Mucosa of rectum (tissue), 2 donors: Measurements from ENCODE around the gene KLRC3.
"Not testable (repeated sequence)": the region's sequence is repeated elsewhere in the genome, so short reads cannot be mapped to it uniquely, and the experiment has no call there.

Experiments used
- H3K27ac ChIP-seq, 2 donors: one replicate each; pipeline ENCODE4 v1.7.0; 2013; ENCODE audit warnings: inconsistent platforms in 2 of 2, low read depth in 2 of 2, low read length in 2 of 2
- H3K27me3 ChIP-seq, 2 donors: one replicate each; pipeline ENCODE4 v1.7.0; 2013; ENCODE audit warnings: low read length in 2 of 2; ENCODE audit not compliant: control insufficient read depth in 2 of 2, insufficient read depth in 2 of 2
- H3K36me3 ChIP-seq, 2 donors: one replicate each; pipeline ENCODE4 v1.7.0; 2013; ENCODE audit warnings: low read length in 2 of 2; ENCODE audit not compliant: control insufficient read depth in 2 of 2, insufficient read depth in 2 of 2
- H3K4me1 ChIP-seq, 2 donors: one replicate each; pipeline ENCODE4 v1.7.0; 2013; ENCODE audit warnings: low read length in 2 of 2, mild to moderate bottlenecking in 1 of 2; ENCODE audit not compliant: control insufficient read depth in 2 of 2, insufficient read depth in 2 of 2
- H3K4me3 ChIP-seq, 2 donors: one replicate each; pipeline ENCODE4 v1.7.0; 2013; ENCODE audit warnings: low read length in 2 of 2
- H3K9ac ChIP-seq, 2 donors: one replicate each; pipeline ENCODE4 v1.7.0; 2013; ENCODE audit warnings: low read length in 2 of 2, low read depth in 1 of 2, mild to moderate bottlenecking in 1 of 2
- H3K9me3 ChIP-seq, 2 donors: one replicate each; pipeline ENCODE4 v1.7.0; 2013; ENCODE audit warnings: low read length in 2 of 2; ENCODE audit not compliant: control insufficient read depth in 2 of 2
- donor health status: healthy.
- donor health status: Normal muscosa, but diverticular disease.

KLRC3 gene

DNA sequence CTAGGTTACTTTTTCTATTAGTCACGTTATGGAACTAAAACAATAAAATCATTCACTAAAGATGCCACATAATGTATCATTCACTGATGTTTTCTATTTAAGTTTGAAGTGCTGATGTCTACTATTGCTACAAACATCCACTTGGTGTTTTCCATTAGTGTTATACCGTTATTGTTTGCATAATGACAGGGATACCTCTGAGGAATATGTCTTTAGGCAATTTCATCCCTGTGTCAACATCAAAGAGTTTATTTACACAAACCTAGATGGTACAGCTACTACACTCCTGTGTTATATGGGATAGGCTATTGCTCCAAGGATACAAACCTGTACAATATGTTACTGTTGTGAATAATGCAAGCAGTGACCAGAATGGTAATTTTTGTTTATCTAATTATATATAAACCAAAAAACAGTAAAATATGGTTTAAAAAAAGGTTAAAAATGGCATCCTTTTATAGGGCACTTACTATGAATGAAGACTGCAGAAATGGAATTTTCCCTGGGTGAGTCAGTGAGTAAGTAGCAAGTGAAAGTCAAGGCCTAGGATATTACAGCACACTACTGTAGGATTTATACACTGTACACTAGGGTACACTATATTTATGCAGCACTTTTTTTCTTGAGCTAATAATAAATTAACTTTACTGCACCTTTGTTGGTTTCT lies 19.3 kb upstream of the KLRC3 start:
- H3K4me3 ChIP-seq, H3K9me3 ChIP-seq, H3K4me1 ChIP-seq, H3K27me3 ChIP-seq, H3K36me3 ChIP-seq, H3K27ac ChIP-seq, H3K9ac ChIP-seq: not testable (repeated sequence)

DNA sequence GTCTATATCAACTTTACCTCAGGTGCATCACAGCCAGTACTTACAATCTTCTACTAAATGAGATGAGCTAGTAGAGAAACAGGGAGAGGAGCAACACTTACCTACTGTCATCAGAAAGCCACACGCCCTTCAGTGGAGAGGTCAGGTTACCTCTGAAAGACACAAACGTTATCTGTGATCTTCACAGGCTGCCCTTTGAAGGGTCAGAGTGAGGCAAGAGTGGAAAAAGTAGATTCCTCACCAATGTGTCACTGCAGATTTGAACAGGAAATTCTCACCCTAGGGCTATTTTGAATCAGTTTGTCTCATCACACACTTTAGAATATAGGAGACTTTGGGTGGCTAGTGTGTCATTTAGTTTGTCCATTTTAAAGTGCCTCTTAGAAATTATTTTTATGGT lies 17.2 kb upstream of the KLRC3 start:
- not testable (repeated sequence) for H3K9ac ChIP-seq, H3K36me3 ChIP-seq, H3K27me3 ChIP-seq, H3K4me3 ChIP-seq, H3K4me1 ChIP-seq, H3K27ac ChIP-seq, H3K9me3 ChIP-seq

DNA sequence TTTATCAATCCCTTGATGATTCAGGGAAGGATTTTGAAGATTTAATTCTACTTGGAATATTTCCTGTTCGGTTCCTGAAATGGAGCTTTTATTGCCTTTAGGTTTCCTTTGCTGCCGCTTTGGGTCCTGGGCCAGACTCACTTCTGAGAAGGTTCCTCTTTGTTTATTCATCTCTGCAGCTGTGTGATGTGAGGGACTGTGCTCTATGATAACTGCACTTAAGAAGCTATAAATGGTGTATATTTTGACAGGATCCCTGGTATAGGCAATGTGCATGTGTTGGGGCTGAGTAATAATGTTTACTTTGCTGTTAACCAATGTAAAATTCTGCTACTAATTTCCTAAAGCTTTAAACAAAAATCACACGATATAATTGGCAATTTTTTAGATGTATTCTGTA lies 15.4 kb upstream of the KLRC3 start, which contains the start of gene KLRC2:
Gene KLRC2 (minus strand): TSS at position 195 of the 400 bp plus-strand sequence. CDS start 24 bp downstream, at position 171.
- H3K9ac ChIP-seq, H3K36me3 ChIP-seq, H3K27me3 ChIP-seq, H3K9me3 ChIP-seq, H3K4me3 ChIP-seq, H3K4me1 ChIP-seq, H3K27ac ChIP-seq: not testable (repeated sequence)

DNA sequence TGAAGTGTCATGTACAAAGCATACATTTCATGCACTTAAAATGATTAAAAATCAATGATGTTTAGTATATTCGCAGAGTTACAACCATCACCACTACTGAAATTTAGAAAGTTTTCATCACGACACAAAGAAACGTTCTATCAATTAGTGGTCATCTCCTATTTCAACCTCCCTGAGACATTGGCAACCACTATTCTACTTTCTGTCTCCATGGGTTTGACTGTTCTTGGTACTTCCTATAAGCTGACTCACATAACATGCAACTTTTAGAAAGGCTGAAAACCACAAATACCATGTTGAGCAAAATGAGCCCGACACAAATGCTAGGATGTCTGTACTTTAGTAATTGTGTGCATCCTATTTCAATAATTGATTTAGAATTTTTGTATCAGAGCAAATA lies 10.2 kb upstream of the KLRC3 start:
- H3K27ac ChIP-seq, H3K36me3 ChIP-seq, H3K9ac ChIP-seq, H3K4me3 ChIP-seq, H3K4me1 ChIP-seq, H3K9me3 ChIP-seq, H3K27me3 ChIP-seq: not testable (repeated sequence)

DNA sequence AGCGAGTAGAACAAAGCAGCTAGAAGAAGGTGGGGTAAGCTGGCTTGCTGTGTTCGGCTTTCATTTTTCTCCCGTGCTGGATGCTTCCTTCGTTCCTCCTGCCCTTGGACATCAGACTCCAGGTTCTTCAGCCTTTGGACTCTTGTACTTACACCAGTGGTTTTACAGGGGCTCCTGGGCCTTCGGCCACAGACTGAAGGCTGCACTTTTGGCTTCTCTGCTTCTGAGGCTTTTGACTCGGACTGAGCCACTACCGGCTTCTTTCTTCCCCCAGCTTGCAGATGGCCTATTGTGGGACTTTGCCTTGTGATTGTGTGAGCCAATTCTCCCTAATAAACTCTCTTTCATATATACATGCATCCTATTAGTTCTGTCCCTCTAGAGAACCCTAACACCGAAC lies 5.5 kb upstream of the KLRC3 start:
- H3K4me3 ChIP-seq, H3K27me3 ChIP-seq, H3K27ac ChIP-seq, H3K9me3 ChIP-seq, H3K9ac ChIP-seq, H3K4me1 ChIP-seq, H3K36me3 ChIP-seq: not testable (repeated sequence)

DNA sequence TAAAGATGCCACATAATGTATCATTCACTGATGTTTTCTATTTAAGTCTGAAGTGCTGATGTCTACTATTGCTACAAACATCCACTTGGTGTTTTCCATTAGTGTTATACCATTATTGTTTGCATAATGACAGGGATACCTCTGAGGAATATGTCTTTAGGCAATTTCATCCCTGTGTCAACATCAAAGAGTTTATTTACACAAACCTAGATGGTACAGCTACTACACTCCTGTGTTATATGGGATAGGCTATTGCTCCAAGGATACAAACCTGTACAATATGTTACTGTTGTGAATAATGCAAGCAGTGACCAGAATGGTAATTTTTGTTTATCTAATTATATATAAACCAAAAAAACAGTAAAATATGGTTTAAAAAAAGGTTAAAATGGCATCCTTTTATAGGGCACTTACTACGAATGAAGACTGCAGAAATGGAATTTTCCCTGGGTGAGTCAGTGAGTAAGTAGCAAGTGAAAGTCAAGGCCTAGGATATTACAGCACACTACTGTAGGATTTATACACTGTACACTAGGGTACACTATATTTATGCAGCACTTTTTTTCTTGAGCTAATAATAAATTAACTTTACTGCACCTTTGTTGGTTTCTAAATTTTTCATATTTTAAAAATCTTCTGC lies 4.0 kb upstream of the KLRC3 start:
- not testable (repeated sequence) for H3K27me3 ChIP-seq, H3K36me3 ChIP-seq, H3K9me3 ChIP-seq, H3K9ac ChIP-seq, H3K27ac ChIP-seq, H3K4me1 ChIP-seq, H3K4me3 ChIP-seq

DNA sequence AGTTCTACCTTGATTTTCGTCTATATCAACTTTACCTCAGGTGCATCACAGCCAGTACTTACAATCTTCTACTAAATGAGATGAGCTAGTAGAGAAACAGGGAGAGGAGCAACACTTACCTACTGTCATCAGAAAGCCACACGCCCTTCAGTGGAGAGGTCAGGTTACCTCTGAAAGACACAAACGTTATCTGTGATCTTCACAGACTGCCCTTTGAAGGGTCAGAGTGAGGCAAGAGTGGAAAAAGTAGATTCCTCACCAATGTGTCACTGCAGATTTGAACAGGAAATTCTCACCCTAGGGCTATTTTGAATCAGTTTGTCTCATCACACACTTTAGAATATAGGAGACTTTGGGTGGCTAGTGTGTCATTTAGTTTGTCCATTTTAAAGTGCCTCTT lies 1.8 kb upstream of the KLRC3 start:
- not testable (repeated sequence) for H3K27me3 ChIP-seq, H3K4me1 ChIP-seq, H3K4me3 ChIP-seq, H3K9me3 ChIP-seq, H3K36me3 ChIP-seq, H3K9ac ChIP-seq, H3K27ac ChIP-seq

DNA sequence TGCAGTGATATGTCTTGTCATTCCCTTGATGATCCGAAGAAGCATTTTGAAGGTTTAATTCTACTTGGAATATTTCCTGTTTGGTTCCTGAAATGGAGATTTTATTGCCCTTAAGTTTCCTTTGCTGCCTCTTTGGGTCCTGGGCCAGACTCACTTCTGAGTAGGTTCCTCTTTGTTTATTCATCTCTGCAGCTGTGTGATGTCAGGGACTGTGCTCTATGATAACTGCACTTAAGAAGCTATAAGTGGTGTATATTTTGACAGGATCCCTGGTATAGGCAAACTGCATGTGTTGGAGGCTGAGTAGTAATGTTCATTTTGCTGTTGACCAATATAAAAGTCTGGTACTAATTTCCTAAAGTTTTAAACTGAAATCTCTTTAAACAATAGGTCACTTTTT lies 11.0 kb downstream of the KLRC3 start, which contains the start of gene KLRC4:
Gene KLRC4 (minus strand): TSS at position 366 of the 400 bp plus-strand sequence. CDS start 182 bp downstream, at position 184.
- no peak within 1 kb of the TSS for H3K27ac ChIP-seq
- H3K27me3 ChIP-seq, result no peaks in the 10 kb centered on the region
- H3K4me1 ChIP-seq, result no peaks in the 10 kb centered on the region
- no peak within 1 kb of the TSS for H3K9ac ChIP-seq
- H3K4me3 ChIP-seq, result no peak within 1 kb of the TSS
- H3K9me3 ChIP-seq, result no peaks in the 10 kb centered on the region
- no peaks in the 10 kb centered on the region for H3K36me3 ChIP-seq

DNA sequence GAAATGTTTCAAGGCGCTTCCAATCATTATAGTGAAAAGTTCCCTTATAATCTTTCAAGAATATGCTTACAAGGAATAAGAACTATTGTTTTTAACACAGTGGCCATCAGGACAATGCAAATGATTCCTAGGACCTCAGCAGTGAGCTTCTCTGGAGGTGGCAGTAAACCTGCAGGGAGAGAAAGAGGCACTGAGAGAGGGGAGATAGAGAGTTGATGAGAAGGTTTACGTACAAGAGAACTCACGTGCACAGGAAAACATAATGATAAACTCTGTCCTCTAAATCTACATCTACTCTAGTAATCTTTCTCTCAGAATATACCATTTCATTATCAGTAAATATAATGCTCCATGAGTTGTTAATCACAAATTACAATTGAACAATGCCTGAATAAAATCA lies 11.6 kb downstream of the KLRC3 start:
- H3K36me3 ChIP-seq, result no peaks in the 10 kb centered on the region
- H3K9ac ChIP-seq, result no peak overlapping the region
- no peak overlapping the region for H3K27ac ChIP-seq
- no peaks in the 10 kb centered on the region for H3K27me3 ChIP-seq
- no peak overlapping the region for H3K4me3 ChIP-seq
- H3K9me3 ChIP-seq, result no peaks in the 10 kb centered on the region
- no peaks in the 10 kb centered on the region for H3K4me1 ChIP-seq

DNA sequence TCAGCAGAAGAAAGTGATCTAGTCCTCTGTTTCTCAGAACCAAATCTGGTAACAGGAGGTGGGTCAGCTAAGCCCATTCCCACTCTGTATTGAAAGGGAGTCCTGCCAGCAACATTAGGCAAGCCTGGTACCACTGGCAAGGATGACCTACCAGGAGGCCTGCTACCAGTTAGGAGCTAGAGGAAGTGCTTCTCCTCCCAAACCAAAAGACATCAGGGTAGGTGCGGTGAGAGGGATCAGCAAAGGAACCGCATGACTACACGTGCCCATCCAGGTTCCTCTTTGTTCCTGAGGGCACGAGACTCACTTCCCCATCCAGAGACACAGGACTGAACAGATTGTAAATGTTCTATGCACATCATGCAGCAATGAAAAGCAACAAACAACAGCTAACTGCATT lies 13.7 kb downstream of the KLRC3 start:
- no peak overlapping the region for H3K27ac ChIP-seq
- no peak overlapping the region for H3K4me3 ChIP-seq
- H3K4me1 ChIP-seq, result no peaks in the 10 kb centered on the region
- H3K9ac ChIP-seq, result no peak overlapping the region
- no peaks in the 10 kb centered on the region for H3K27me3 ChIP-seq
- H3K36me3 ChIP-seq, result no peaks in the 10 kb centered on the region
- H3K9me3 ChIP-seq, result no peaks in the 10 kb centered on the region
